ENCODE data around the gene HTT. TPM values are rescaled to one million over a fixed set of nuclear protein-coding genes. Genes with fewer than 3 reads are reported as not detected.

HTT gene
- polyA plus RNA-seq, 3 donors, result 28.8 to 37.8 (median 32.7) TPM

- no peak for DNase-seq (ENCODE audit: low read depth in 3 of 3, low spot score in 2 of 3)
Observed at GRCh38 chr4:3213661-3214250, 139.3 kb downstream of the HTT start.

- no peak for DNase-seq (ENCODE audit: low read depth in 3 of 3, low spot score in 2 of 3)
Observed at GRCh38 chr4:3215256-3215655, 140.8 kb downstream of the HTT start.

- no peak for DNase-seq (ENCODE audit: low read depth in 3 of 3, low spot score in 2 of 3)
Observed at GRCh38 chr4:3215733-3216132, 141.3 kb downstream of the HTT start.

- no peak for DNase-seq (ENCODE audit: low read depth in 3 of 3, low spot score in 2 of 3)
Observed at GRCh38 chr4:3217266-3217665, 142.8 kb downstream of the HTT start.

- no peak for DNase-seq (ENCODE audit: low read depth in 3 of 3, low spot score in 2 of 3)
Observed at GRCh38 chr4:3217771-3218170, 143.3 kb downstream of the HTT start.

- no peak for DNase-seq (ENCODE audit: low read depth in 3 of 3, low spot score in 2 of 3)
Observed at GRCh38 chr4:3218824-3219760, 144.6 kb downstream of the HTT start.

- DNase-seq (ENCODE audit: low read depth in 3 of 3, low spot score in 2 of 3), result no peak
Observed at GRCh38 chr4:3219761-3220475, 145.4 kb downstream of the HTT start.

GRCh38 chr4:3220476-3221183 is 146.1 kb downstream of the HTT start:
- DNase-seq (ENCODE audit: low read depth in 3 of 3, low spot score in 2 of 3), result no peak

- no peak for DNase-seq (ENCODE audit: low read depth in 3 of 3, low spot score in 2 of 3)
Observed at GRCh38 chr4:3221184-3221494, 146.7 kb downstream of the HTT start.

- no peak for DNase-seq (ENCODE audit: low read depth in 3 of 3, low spot score in 2 of 3)
Observed at GRCh38 chr4:3221996-3222395, 147.5 kb downstream of the HTT start.

GRCh38 chr4:3223346-3223745 is 148.9 kb downstream of the HTT start:
- DNase-seq (ENCODE audit: low read depth in 3 of 3, low spot score in 2 of 3), result no peak

- no peak for DNase-seq (ENCODE audit: low read depth in 3 of 3, low spot score in 2 of 3)
Observed at GRCh38 chr4:3223956-3224748, 149.7 kb downstream of the HTT start.

- no peak for DNase-seq (ENCODE audit: low read depth in 3 of 3, low spot score in 2 of 3)
Observed at GRCh38 chr4:3225071-3225850, 150.8 kb downstream of the HTT start.

- DNase-seq (ENCODE audit: low read depth in 3 of 3, low spot score in 2 of 3), result no peak
Observed at GRCh38 chr4:3225936-3226335, 151.5 kb downstream of the HTT start.

GRCh38 chr4:3226467-3226866 is 152.0 kb downstream of the HTT start:
- DNase-seq (ENCODE audit: low read depth in 3 of 3, low spot score in 2 of 3), result no peak

- no peak for DNase-seq (ENCODE audit: low read depth in 3 of 3, low spot score in 2 of 3)
Observed at GRCh38 chr4:3226944-3227343, 152.5 kb downstream of the HTT start.

GRCh38 chr4:3227878-3228675 is 153.6 kb downstream of the HTT start:
- DNase-seq (ENCODE audit: low read depth in 3 of 3, low spot score in 2 of 3), result no peak

GRCh38 chr4:3228881-3229280 is 154.4 kb downstream of the HTT start:
- DNase-seq (ENCODE audit: low read depth in 3 of 3, low spot score in 2 of 3), result no peak

- DNase-seq (ENCODE audit: low read depth in 3 of 3, low spot score in 2 of 3), result no peak
Observed at GRCh38 chr4:3229328-3229727, 154.8 kb downstream of the HTT start.

Measured in right renal cortex interstitium (tissue), 3 donors.